ENCODE measurements around the gene ATXN1.
A peak's percentile ranks its signal among the peaks of the same experiment; 100 is the strongest.

Gene ATXN1

DNA sequence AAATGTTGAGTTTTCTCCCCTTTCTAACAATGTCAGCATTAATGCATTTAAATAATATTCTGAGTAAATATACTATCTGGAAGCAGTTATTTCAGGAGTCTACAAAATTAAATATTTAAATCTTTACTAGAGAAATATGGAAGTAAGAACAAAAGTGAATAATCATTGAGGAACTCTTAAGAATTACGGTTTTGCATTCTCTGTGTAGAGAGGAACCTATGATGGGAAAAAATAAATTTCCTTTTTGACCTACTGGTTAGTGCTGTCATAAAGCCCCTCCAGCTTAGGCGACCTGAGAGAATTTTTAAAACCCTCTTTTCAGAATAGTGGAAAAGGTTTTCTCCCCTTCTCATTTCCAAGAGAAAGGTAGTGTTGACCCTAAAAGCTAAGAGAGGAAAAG lies 64.8 kb downstream of the ATXN1 start:
- DNase-seq: no peak

DNA sequence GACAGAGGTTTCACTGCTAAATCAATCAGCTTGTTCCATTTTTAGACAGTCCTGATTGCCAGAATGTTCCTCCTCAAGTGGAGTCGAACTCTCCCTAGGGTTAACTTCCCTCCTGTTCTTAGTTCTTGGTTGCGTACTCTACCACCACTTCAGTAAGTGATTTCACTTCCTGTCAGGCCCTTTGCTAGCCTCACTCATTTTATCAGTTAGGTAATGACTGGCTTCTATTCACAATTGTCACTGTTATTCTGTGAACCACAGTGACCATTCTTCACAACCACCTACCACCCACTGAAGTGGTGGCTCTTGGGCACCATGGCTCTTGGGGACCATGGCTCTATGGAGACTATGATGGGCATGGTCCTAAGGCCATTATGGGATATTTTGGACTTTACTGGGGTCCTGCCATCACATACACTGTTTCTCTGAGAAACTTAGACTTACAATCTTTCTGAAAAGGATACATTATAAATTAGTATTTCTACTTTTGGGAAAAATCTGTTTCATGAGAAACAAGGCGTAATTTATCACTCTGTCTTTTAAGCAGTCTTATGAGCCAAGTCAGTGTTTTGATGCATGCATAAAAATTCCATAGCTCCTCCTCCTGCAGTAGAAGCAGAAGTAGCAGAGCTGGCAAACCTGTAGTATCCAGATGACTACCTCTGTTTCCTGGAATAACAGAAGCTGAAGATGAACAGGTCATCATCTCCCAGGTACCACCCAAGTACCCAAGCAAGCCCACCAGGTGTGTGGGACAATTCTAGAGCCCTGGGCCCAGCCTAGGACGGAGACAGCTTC lies 66.3 kb downstream of the ATXN1 start:
- DNase-seq: no peak

DNA sequence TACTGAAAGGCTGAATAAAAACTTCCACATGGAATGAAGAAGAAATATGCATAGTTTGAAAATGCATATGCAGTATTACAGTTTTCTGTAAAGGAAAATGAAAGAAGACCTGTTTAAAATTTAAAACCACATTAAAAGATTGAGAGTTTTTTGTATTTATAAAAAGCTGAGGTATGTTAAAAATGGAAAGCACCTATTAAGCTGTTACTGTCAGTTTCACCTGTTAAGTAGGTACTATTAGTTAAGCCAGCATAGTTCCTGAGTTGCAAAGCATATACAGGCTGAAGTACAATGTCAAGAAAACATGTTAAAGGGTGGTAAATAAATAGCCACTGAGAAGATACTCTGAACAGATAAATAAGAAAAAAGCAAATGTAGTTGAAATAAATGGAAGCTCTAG lies 69.9 kb downstream of the ATXN1 start:
- no peak for DNase-seq

DNA sequence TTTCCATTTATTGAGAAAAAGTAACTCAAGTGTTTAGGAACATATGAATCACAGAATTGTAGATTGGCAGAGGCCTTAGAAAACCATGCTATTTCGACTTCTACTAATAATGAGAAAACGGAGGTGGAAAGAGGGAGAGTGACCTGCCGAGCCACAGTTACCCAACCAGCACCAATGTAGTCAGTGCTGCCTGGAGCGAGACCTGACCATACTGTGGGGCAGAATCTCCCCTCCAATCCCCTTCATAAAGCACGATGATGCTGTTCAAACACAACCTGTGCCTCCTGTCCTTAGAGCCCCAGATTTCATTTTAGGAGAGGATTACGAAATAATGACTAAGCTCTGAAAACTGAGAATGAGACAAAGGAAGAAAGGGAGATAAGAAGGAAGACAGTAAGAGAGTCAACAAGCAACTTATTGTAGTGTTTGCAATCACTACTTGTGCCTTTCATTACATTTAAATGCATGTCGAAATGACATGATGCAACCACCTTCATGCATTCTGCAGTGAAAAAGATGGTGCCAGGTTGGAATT lies 70.6 kb downstream of the ATXN1 start:
- no peak for DNase-seq

DNA sequence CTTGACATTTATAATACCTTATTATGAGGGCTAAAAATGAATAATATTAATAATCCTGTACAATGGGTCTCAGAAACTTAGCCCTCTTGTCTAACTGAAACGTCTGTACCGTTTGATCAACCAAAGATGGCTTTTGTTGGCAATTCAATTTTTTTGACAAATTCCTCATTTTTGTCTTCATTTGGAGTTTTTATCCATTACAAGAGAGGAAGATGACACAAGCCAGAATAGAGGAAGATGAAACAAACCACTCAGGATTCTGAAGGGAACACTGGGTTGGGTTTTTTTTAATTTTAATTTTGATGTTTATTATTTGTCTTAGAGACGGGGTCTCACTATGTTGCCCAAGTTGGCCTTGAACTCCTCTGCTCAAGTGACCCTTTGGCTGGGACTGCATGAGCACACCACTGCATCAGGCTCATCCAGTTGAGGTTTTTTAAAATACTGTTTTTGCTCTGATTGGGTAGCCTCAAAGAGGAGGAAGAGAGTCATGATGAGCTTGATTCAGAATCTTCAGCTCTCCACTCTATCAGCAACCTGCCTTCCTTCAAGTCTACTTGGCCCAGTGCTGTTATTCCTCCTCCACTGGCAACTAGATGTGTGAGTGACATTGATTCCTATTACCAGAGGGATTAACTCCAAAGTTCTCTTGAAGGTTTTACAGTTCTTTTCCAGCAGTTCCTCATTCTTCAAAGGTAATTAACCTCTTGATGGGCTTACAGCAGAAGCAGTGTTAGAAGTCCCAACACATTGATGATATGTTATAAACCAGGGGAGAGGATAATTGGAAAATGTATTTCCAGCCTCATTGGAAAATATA lies 71.3 kb downstream of the ATXN1 start:
- no peak for DNase-seq

DNA sequence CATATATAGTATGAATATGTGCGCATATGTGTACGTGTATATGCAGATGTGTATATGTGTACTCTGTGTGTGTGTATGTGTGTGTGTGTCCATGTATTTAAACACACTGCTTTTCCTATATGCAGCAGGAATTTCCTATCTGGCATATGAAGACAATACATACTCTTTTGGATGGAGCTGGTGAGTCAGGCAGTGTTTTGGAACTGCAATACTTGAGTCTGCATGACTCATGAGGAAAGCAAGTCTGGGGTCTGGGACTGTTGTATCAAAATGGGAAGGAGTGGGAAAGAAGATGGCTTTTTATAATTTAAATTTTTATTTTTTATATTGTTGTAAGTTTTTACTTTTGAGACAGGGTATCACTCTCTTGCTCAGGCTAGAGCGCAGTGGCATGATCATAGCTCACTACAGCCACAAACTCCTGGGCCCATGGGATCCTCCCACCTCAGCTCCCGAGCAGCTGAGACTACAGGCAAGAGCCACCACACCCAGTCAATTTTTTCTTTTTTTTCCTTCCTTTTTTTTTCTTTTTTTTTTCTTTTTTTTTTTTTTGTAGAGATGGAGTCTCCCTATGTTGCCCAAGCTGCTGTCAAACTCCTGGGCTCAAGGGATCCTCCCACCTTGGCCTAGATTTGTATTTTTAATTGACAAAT lies 72.2 kb downstream of the ATXN1 start:
- no peak for DNase-seq

DNA sequence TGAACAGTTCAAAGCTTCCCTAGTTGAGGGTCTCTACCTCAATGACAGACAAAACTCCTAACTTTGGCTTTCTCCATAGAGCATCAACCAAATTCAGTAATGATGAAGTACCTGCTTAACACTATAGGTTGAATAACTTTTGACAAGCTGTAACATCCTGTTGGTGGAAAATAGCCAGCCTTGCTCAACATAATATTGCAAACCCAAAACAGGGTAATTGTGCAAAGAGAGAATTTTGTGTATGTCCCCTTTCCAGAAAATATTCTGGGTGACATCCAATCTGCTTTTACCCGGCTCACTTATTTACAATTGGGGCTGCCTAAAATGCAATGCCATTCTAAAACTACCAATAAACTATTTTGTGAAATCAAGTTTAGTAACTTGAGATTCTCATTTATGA lies 72.8 kb downstream of the ATXN1 start:
- DNase-seq: no peak

DNA sequence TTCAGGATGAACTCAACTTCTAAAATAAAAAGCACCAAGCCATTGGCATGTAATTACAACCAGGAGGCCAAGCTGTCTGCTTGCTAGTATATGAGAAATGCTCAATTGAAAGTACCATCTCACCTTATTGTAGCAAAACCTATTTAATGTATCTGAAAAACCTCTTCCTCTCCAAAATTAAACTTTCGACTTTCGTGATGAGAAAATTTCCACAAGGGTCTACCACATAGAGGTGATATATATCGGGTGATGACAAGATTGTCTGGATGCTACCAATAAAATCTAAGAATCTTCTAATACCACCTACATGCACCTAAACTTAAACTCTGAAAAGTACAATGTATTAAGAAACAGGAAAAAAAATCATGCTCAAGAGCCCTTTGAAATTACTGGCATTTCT lies 74.2 kb downstream of the ATXN1 start:
- DNase-seq: no peak

DNA sequence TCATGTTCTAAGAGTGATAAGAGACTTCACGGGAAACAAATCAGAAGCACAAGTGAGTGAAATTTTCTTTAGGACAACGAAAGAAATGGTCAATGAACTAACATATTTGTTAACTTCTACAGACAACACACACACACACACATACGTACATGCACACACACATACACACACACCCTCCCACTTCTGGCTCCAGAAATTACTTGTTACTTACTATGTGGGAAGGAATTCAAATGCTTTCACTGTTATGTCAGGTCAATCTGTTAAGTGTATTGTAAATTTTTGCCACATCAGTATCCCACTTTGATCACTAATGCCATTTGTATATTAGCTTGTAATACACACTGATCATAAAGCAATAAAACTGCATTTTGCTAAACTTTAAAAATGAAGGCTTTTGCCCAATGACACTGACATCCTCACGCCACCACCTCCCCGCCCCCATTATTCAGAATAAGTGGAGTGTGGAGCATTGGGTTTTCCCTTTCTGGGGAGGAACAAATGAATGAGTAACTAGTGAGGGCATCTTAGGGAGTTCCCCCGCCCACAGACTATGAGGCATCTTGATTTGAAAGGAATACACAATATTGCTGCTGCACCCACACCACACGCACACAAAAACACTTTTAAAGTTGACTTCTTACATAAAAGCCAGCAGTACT lies 76.2 kb downstream of the ATXN1 start:
- no peak for DNase-seq

DNA sequence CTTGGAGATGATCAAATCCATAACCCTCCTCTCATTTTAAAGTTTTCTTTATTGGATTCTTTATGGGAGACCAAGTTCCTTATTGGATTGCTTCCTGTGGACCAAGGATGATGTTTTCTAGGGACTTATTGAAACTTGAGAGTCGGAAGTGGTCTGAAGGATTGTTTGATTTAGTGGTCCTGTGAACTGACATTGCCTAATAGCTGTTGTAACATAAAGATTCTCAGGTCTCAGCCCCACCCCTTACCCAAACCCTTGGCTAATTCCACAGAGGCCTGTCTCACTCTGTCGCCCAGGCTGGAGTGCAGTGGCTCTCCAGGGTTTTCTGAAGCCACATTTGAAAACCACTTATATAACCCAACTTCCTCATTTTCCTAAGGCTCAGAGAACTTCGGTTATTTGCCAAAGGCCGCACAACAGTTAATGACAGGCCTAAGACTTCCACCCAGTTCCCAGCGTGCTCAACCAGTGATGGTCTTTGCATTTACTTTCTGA lies 77.0 kb downstream of the ATXN1 start:
- peak; percentile 25 for DNase-seq

DNA sequence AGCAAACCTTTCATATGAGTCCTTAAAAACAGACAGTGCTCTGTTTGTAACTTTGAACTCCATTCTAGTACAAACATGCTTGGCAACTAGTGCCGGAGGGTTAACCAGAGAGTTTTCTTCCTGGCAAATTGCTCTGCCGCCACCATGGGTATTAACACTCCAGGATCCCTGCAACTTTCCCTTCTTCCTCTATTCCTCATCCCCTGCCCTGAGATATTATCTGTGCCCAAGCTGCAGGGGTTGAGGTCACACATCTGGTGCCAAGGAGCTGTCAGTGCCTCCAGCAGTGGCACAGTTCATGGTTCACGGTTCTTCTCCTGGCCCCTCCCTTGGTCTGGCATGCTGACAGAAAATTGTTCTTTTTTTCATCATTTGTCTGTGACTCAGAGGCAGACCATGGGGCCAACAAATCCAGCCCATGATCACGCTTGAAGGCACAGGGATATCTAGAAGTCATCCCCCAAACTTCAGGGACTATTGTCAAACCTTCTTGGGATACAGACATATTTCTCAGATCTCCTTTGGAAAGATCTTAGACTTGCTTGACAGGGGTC lies 77.5 kb downstream of the ATXN1 start:
- no peak for DNase-seq

DNA sequence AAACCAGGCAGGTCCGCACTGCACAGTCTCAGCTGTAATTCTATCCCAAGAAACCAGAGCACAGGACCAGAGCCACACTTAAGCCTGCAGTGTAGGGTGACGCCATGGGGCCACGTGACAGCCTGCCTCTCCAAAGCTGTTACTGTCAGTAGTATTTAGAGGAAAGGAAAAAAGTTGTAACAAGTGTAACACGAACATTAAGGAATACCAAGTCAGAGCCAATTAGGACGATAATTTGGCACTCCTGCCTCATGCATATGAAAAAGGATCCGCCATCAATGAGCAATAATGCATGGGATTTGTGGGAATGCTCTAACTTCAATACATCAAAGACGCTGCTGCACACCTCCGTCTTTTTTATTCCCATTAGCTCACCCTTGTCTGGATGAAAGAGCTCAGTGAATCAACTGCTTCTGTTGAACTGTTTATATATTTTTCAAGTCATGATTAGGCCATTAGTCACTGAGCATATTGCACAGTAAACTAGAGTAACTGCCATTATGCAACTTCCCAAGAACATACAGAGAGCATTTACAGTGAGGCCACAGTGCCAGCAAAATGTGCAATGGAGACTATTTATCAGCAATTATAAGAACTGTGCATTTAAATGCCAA lies 79.9 kb downstream of the ATXN1 start:
- DNase-seq: no peak

DNA sequence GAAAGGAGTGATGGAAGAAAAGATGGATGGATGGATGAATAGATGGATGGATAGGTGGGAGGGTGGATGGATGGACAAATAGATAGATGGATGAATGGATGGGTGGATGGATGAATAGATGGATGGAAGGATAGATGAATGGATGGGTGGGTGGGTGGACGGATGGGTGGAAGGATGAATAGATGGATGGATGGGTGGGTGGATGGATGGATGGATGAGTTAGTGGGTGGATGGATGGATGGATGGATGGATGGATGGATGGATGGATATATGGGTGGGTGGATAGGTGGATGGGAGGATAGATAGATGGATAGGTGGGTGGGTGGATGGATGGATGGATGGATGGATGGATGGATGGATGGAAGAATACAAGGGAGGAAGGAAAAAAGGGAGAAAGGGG lies 82.2 kb downstream of the ATXN1 start:
- no peak for DNase-seq

DNA sequence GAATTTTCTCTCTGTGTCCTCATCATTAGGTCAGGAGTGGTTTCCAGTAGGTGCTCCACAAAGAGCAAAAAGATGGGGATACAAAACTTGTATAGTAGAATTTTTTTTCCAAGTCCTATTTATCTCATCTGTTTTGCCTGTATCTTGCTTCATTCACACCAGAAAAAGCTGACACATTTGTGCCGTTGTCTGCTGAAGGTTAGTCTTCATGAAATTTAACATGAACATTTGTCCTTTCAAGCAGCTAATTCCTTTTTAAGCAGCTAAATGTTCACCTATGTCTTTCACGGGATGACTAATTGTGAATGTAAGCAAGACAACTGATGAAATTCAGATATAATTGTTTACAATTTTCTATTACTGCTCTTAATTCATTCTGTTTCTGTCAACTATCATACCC lies 83.8 kb downstream of the ATXN1 start:
- DNase-seq: no peak

DNA sequence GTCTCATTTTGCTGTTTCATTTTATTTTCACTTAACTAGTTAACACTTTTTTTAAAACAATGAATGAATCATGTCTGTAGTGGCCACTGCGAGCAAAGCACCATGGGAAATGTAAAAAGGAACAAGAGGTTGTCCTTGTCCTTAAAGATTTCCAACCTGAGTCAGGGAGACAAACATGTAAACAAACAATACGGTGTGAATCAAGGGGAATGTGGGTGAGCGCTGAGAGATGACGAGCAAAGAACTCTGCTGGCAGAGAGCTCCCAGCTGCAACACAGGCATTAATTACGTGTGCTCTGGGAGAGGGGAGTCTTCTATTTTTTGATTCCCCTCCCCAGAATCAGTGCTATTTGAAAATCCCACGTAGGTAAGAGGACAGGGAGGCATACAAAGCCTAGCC lies 84.3 kb downstream of the ATXN1 start:
- no peak for DNase-seq

DNA sequence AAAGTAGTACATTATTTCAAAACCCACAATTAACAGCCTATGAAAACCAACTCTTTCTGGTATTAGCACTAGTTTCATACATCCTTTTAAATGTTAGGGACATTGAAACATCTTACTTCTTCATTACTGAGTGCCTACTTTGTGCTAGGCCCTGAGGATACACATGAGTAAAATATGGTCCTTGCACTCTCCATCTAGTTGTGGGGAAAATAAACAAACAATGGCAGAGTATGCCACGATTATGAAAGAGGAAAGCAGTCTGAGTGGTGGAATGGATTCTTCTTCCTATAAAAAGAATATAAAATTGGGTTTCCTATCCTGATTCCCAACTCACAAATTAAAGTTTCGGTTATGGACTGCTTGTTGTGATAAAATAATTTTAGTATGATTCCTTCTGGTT lies 84.9 kb downstream of the ATXN1 start:
- no peak for DNase-seq

DNA sequence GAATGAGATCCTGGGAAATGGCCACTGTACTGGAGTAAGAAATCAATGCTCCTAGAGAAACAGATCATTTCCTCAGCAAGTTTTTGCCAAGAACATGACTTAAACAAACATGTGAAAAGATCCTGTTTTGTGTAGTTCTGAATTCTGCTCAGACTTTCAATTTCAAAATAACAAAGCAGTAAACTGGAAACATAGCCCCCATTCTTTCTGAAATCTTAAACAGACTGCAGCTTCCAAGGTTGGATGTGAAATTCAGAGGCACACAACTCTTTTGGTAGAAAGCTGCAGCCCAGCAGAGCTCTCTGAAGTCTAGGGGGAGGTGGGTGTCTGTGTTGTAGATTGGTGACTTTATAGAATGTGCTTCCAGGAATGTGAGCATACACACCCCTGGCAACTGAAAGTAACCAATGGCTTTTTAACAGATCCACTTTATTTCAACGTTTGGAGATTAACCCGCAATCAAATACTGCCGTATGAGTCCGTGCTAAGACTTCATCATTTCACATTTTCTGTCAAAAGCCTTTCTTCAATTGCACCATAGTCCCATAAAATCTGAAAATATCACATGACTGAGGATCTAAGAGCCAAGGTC lies 86.4 kb downstream of the ATXN1 start:
- DNase-seq: no peak

DNA sequence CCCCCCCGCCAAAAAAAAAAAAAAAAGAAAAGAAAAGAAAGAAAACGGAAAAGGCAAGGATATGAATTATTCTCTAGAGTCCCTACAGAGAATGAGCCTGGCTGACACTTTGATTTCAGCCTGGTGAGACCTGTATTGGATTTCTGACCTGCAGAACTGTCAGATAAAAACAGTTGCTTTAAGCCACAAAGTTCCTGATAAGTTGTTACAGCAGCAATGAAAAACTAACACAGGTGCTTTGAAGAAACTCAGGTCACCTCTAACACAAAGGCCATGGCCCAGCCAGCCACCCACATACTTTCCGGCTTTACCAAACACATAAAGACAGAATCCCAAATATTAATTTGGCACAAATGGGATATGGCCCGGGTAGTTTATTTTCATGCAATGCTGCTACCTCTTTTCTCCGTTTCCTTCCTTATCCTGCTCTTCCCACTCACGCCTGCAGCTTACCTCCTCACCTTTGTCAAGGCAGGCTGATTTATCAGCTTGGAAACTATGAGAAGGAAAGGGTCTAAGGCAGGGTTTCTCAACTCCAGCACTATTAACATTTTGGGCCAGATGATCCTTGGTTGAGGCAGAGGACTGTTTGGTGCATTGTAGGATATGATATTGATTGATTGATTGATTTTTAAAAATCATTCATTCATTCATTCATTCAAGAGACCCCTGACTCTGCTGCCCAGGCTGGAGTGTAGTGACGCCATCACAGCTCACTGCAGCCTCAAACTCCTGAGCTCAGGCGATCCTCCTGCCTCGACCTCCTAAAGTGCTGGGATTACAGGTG lies 88.1 kb downstream of the ATXN1 start:
- DNase-seq: no peak

DNA sequence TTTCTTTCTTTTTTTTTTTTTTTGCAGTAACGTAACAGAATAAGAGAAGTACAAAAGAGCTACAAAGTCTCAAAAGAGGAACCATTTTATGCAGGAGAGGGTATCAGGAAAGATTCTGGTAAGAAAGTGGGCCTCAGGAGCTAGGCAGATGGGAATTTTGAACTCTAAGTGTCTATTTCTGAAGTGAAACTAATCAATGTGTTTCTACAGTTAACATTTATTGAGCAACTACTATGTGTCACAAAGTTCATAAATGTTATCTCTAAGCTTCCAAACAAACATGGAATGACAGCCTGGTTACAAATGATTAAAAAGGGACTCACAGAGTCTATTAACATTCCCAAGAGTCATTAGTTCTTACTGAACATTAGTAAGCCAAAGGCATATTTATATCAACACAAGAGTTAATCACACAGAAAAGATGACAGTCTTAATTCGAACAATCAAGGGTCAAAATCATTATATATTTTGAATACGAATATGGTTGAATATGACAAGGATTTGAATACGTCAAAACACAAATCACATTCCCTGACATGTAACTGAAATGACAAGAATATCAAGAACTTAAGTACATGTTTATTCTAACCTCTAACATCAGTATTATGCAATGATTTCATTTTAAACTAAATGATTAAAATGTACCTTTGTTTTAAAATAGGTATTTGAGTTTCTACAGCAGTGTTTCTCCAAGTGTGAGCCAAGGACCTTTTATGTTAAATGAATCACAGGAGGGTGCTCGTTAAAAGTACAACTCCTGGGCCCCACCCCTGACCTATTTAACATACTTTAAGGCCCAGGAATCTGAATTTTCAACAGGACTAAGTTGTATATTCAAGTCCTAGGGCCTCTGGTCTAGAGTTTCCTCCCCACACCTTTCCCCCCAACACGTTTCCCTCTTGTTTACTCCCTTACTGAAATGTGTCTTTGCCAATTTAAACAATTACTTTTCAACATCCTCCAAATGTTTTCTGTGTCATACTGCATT lies 89.7 kb downstream of the ATXN1 start:
- DNase-seq: no peak
